A549 (cell line): ENCODE data around the gene RGPD8. TPM values are rescaled to one million over a fixed set of nuclear protein-coding genes. Genes with fewer than 3 reads are reported as not detected.

Experiments used
- ATAC-seq, 2 experiments: fragments of 200-7000 bp in 1 of 2; fragments of >200 bp in 1 of 2; cut with Nextera tagmentation in 1 of 2; cut with Tn5 transposase in 1 of 2; 3 replicates each; pipeline versions ENCODE4 v1.8.0 to v1.9.1; 2018 to 2020; ENCODE audit warnings: mild to moderate bottlenecking in 1 of 2, moderate library complexity in 1 of 2
- CTCF ChIA-PET: fragments of 300-600 bp; sonication (Branson Sonifier 250); formaldehyde crosslinking; extraction: SDS; loops from one replicate; lab custom pipeline; 2021; ENCODE audit warnings: antibody characterized with exemption, inconsistent platforms; lab: Yijun Ruan, JAX
- POLR2A ChIA-PET: fragments of 350-600 bp; formaldehyde crosslinking; extraction: SDS; loops from one replicate; lab custom pipeline; 2021; ENCODE audit warnings: antibody characterized with exemption, inconsistent platforms; lab: Yijun Ruan, JAX
- DNase-seq, 2 experiments: peaks; one replicate each; pipeline versions ENCODE4 v3.0.0 to v3.0.0-alpha.2; 2011 to 2016; ENCODE audit warnings: low read depth in 1 of 2, low spot score in 1 of 2
- FAIRE-seq: peaks from 2 replicates; lab custom pipeline; 2011; peaks lifted over from hg19 to GRCh38; lab: Jason Lieb, UNC
- H3K27ac ChIP-seq, 2 experiments: fragments of >200 bp; sonication (Bioruptor Twin); formaldehyde crosslinking; 3 replicates each; pipeline ENCODE4 v1.5.1; 2016 to 2017
- H3K4me1 ChIP-seq: fragments of >200 bp; sonication (Bioruptor Twin); formaldehyde crosslinking; 3 replicates; pipeline ENCODE4 v1.6.1; 2016
- H3K4me2 ChIP-seq: fragments of >200 bp; sonication (Bioruptor Twin); formaldehyde crosslinking; 3 replicates; pipeline ENCODE4 v1.6.1; 2016
- H3K4me3 ChIP-seq: fragments of >200 bp; sonication (Bioruptor Twin); formaldehyde crosslinking; 3 replicates; pipeline ENCODE4 v1.5.1; 2016
- H3K9me3 ChIP-seq: fragments of >200 bp; sonication (Bioruptor Twin); formaldehyde crosslinking; 3 replicates; pipeline ENCODE4 v1.6.1; 2016
- CBX2 ChIP-seq: fragments of 200-600 bp; sonication (generic); IDR thresholded peaks from 2 replicates; pipeline ENCODE4 v1.6.1; 2016; ENCODE audit warnings: low read depth, mild to moderate bottlenecking, borderline replicate concordance
- CBX8 ChIP-seq: fragments of 200-600 bp; sonication (generic); IDR thresholded peaks from 2 replicates; pipeline ENCODE4 v1.6.1; 2016
- CEBPB ChIP-seq, 2 experiments: fragments of >200 bp in 1 of 2; sonication (Bioruptor Twin) in 1 of 2; formaldehyde crosslinking in 1 of 2; IDR thresholded peaks; 2 replicates each; pipeline ENCODE4 v1.6.1; 2012 to 2016
- EHF ChIP-seq: fragments of 250-450 bp; sonication (Bioruptor Pico); IDR thresholded peaks from 2 replicates; pipeline ENCODE4 v1.5.0; 2020; ENCODE audit warnings: mild to moderate bottlenecking
- EP300 ChIP-seq, 2 experiments: fragments of >200 bp; sonication (Bioruptor Twin); formaldehyde crosslinking; IDR thresholded peaks; 2 replicates in 1 of 2; 3 replicates in 1 of 2; pipeline ENCODE4 v1.6.1; 2016 to 2017
- ESRRA ChIP-seq: fragments of 150-350 bp; IDR thresholded peaks from 2 replicates; pipeline ENCODE4 v1.6.1; 2014; ENCODE audit warnings: mild to moderate bottlenecking, low read length, borderline replicate concordance
- FOSB ChIP-seq: fragments of 250-450 bp; sonication (Bioruptor Pico); IDR thresholded peaks from 2 replicates; pipeline ENCODE4 v1.5.0; 2020; ENCODE audit warnings: mild to moderate bottlenecking, moderate library complexity
- FOSL2 ChIP-seq, 2 experiments: fragments of 450-650 bp in 1 of 2; fragments of >200 bp in 1 of 2; sonication (Bioruptor Twin) in 1 of 2; formaldehyde crosslinking; IDR thresholded peaks; 2 replicates each; pipeline versions ENCODE4 v1.5.0 to v1.6.1; 2016 to 2020; ENCODE audit warnings: mild to moderate bottlenecking in 1 of 2, moderate library complexity in 1 of 2
- FOXS1 ChIP-seq: fragments of 250-450 bp; sonication (Bioruptor Pico); IDR thresholded peaks from 2 replicates; pipeline ENCODE4 v1.5.0; 2020; ENCODE audit warnings: mild to moderate bottlenecking, moderate library complexity
- HEYL ChIP-seq: fragments of 250-450 bp; sonication (Bioruptor Pico); IDR thresholded peaks from 2 replicates; pipeline ENCODE4 v1.8.0; 2021; ENCODE audit warnings: mild to moderate bottlenecking, moderate library complexity
- HOXB13 ChIP-seq: fragments of 250-450 bp; sonication (Bioruptor Pico); IDR thresholded peaks from 2 replicates; pipeline ENCODE4 v1.5.0; 2020; ENCODE audit warnings: low read depth, mild to moderate bottlenecking, moderate library complexity
- HOXB5 ChIP-seq: fragments of 250-450 bp; sonication (Bioruptor Pico); IDR thresholded peaks from 2 replicates; pipeline ENCODE4 v1.5.0; 2020; ENCODE audit warnings: mild to moderate bottlenecking, moderate library complexity
- KDM5A ChIP-seq: fragments of 200-600 bp; sonication (generic); IDR thresholded peaks from 2 replicates; pipeline ENCODE4 v1.6.1; 2016; ENCODE audit warnings: antibody characterized with exemption, mild to moderate bottlenecking
- MAFK ChIP-seq: fragments of 450-650 bp; IDR thresholded peaks from 2 replicates; pipeline ENCODE4 v1.6.1; 2014; ENCODE audit not compliant: partially characterized antibody
- MAZ ChIP-seq: fragments of 150-350 bp; IDR thresholded peaks from 2 replicates; pipeline ENCODE4 v1.6.1; 2014; ENCODE audit warnings: antibody characterized with exemption, low read depth, low read length, borderline replicate concordance
- MYC ChIP-seq: IDR thresholded peaks from 2 replicates; pipeline ENCODE4 v1.6.1; 2012; ENCODE audit warnings: mild to moderate bottlenecking, inconsistent platforms, low read length, improper control_type of control experiment, borderline replicate concordance
- NFE2L2 ChIP-seq: fragments of 150-350 bp; conservative IDR thresholded peaks from 2 replicates; pipeline ENCODE4 v1.6.1; 2014; ENCODE audit warnings: low read length
- POLR2AphosphoS2 ChIP-seq: conservative IDR thresholded peaks from 2 replicates; pipeline ENCODE4 v1.6.1; 2012; ENCODE audit warnings: low read length, improper control_type of control experiment, inconsistent platforms
- RAD21 ChIP-seq, 2 experiments: fragments of >200 bp in 1 of 2; sonication (Bioruptor Twin) in 1 of 2; formaldehyde crosslinking in 1 of 2; IDR thresholded peaks in 1 of 2; conservative IDR thresholded peaks in 1 of 2; 2 replicates in 1 of 2; 3 replicates in 1 of 2; pipeline ENCODE4 v1.6.1; 2012 to 2018; ENCODE audit warnings: inconsistent platforms in 1 of 2
- RARB ChIP-seq: fragments of 250-450 bp; sonication (Bioruptor Pico); IDR thresholded peaks from 2 replicates; pipeline ENCODE4 v1.8.0; 2021; ENCODE audit warnings: mild to moderate bottlenecking, moderate library complexity
- RCOR1 ChIP-seq: fragments of 150-350 bp; IDR thresholded peaks from 2 replicates; pipeline ENCODE4 v1.6.1; 2014; ENCODE audit warnings: antibody characterized with exemption, low read length, low read depth
- RFX5 ChIP-seq: fragments of 450-650 bp; IDR thresholded peaks from 2 replicates; pipeline ENCODE4 v1.7.1; 2014; ENCODE audit warnings: antibody characterized with exemption, mild to moderate bottlenecking, moderate library complexity
- SREBF2 ChIP-seq: fragments of 450-650 bp; IDR thresholded peaks from 2 replicates; pipeline ENCODE4 v1.6.1; 2014; ENCODE audit warnings: mild to moderate bottlenecking, moderate library complexity
- TFCP2L1 ChIP-seq: fragments of 250-450 bp; sonication (Bioruptor Pico); IDR thresholded peaks from 2 replicates; pipeline ENCODE4 v1.5.0; 2021; ENCODE audit warnings: mild to moderate bottlenecking
- WGBS: methylation state at CpG from one replicate; pipeline ENCODE4 v1.1.6; 2017; ENCODE audit errors: missing lambda C conversion rate; 5-methylcytosine and 5-hydroxymethylcytosine counted together
- polyA plus RNA-seq, 4 experiments: library from polyadenylated mRNA; depleted of rRNA in 3 of 4; stranded (reverse); fragments of >200 nt; fragmentation: RNase III in 1 of 4; extraction: RNeasy Plus Mini Kit Qiagen cat#74134 plus additional on column Dnase treatment in 1 of 4; gene quantifications; 2 replicates in 3 of 4; 3 replicates in 1 of 4; pipeline ENCODE4 v1.2.3, GENCODE V29; 2011 to 2017
- TF ChIP-seq, protein P1 (sequence below): fragments of 250-450 bp; sonication (Bioruptor Pico); IDR thresholded peaks from 2 replicates; pipeline ENCODE4 v1.5.0; 2020; ENCODE audit warnings: low read depth, mild to moderate bottlenecking, moderate library complexity
- TF ChIP-seq, protein P2 (sequence below): IDR thresholded peaks from 2 replicates; pipeline ENCODE4 v1.6.1; 2012
- TF ChIP-seq, protein P3 (sequence below): fragments of >200 bp; sonication (Bioruptor Twin); formaldehyde crosslinking; IDR thresholded peaks from 3 replicates; pipeline ENCODE4 v1.6.1; 2016
- TF ChIP-seq, protein P4 (sequence below): fragments of 450-650 bp; IDR thresholded peaks from 2 replicates; pipeline ENCODE4 v1.6.1; 2014; ENCODE audit warnings: antibody characterized with exemption
- TF ChIP-seq, protein P5 (sequence below): IDR thresholded peaks from 2 replicates; pipeline ENCODE4 v1.6.1; 2012

RGPD8 gene
- polyA plus RNA-seq, 2 of the 4 experiments (the other 2 are of a cell fraction): 2.7 to 7.6 TPM

DNA sequence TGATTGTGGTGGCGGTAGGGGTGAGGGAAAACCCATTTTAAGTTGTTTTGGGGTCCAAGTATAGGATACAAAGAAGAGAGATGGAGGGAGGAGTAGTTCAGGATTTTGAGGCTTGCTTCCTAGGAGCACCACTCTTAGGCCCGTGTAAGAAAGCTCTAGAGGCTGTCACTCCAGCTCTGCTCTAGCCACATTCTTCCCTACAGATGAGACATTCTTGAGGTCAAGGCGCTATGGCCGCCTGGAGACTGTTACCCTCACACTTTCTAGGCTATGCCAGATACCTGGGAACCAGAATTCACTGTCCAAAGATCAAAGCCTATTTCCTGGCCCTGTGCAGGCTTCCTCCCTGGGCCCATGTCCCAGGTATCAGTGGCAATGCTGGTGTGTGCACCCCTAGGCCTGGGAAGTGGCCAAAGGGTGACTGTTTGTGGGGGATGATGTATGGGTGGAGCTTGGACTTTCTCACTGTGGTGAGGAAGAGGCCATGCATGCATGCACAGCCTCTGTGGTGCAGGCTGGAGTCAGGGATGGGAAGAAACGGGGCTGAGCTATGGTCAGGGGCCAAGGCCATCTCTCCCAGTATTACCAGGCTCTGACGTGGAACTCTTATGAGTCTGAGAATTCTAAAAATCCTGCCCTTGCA lies 41.5 kb upstream of the RGPD8 start:
- H3K4me3 ChIP-seq: no peak overlapping the region
- no peaks in the 10 kb centered on the region for H3K4me1 ChIP-seq
- TF ChIP-seq, protein P1, sequence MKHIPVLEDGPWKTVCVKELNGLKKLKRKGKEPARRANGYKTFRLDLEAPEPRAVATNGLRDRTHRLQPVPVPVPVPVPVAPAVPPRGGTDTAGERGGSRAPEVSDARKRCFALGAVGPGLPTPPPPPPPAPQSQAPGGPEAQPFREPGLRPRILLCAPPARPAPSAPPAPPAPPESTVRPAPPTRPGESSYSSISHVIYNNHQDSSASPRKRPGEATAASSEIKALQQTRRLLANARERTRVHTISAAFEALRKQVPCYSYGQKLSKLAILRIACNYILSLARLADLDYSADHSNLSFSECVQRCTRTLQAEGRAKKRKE: no peak
- no peak for TF ChIP-seq RCOR1
- no peak for TF ChIP-seq POLR2AphosphoS2
- no peak for TF ChIP-seq RAD21 (conservative IDR thresholded peaks at IDR 0.05 in 1 of 2, IDR thresholded peaks at IDR 0.05 in 1 of 2)
- TF ChIP-seq, protein P2, sequence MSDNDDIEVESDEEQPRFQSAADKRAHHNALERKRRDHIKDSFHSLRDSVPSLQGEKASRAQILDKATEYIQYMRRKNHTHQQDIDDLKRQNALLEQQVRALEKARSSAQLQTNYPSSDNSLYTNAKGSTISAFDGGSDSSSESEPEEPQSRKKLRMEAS: no peak
- TF ChIP-seq, protein P3, sequence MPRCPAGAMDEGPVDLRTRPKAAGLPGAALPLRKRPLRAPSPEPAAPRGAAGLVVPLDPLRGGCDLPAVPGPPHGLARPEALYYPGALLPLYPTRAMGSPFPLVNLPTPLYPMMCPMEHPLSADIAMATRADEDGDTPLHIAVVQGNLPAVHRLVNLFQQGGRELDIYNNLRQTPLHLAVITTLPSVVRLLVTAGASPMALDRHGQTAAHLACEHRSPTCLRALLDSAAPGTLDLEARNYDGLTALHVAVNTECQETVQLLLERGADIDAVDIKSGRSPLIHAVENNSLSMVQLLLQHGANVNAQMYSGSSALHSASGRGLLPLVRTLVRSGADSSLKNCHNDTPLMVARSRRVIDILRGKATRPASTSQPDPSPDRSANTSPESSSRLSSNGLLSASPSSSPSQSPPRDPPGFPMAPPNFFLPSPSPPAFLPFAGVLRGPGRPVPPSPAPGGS: no peak
- TF ChIP-seq ESRRA: no peak
- TF ChIP-seq SREBF2: no peak
- TF ChIP-seq, protein P4, sequence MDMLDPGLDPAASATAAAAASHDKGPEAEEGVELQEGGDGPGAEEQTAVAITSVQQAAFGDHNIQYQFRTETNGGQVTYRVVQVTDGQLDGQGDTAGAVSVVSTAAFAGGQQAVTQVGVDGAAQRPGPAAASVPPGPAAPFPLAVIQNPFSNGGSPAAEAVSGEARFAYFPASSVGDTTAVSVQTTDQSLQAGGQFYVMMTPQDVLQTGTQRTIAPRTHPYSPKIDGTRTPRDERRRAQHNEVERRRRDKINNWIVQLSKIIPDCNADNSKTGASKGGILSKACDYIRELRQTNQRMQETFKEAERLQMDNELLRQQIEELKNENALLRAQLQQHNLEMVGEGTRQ: no peak
- no peak for TF ChIP-seq CEBPB (IDR thresholded peaks at IDR 0.05)
- TF ChIP-seq TFCP2L1 (CRISPR knock-in tag): no peak
- no peak for TF ChIP-seq EP300 (IDR thresholded peaks at IDR 0.05)
- TF ChIP-seq EHF: no peak
- TF ChIP-seq HOXB13 (CRISPR knock-in tag): no peak
- no peak for TF ChIP-seq CBX8
- TF ChIP-seq, protein P5, sequence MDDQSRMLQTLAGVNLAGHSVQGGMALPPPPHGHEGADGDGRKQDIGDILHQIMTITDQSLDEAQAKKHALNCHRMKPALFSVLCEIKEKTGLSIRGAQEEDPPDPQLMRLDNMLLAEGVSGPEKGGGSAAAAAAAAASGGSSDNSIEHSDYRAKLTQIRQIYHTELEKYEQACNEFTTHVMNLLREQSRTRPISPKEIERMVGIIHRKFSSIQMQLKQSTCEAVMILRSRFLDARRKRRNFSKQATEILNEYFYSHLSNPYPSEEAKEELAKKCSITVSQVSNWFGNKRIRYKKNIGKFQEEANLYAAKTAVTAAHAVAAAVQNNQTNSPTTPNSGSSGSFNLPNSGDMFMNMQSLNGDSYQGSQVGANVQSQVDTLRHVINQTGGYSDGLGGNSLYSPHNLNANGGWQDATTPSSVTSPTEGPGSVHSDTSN: no peak
- no peak for TF ChIP-seq MYC
- TF ChIP-seq FOSB: no peak
- no peak for TF ChIP-seq RFX5
- no peak for TF ChIP-seq FOSL2 (IDR thresholded peaks at IDR 0.05)
- TF ChIP-seq FOSL2 (CRISPR knock-in tag; IDR thresholded peaks at IDR 0.05): no peak
- ATAC-seq: no peak
- 71% methylated on average over 6 of the region's 6 CpGs for WGBS
- DNase-seq: no peak
- no peak overlapping the region for H3K27ac ChIP-seq
- FAIRE-seq: no peak
- ChIA-PET CTCF (interaction anchor here (0.6 to 0.9 kb wide), 2 partner anchors 18 to 28 kb away, joined by 3 read pairs; no protein-coding TSS in a partner anchor), POLR2A (no interaction called here)
- H3K4me2 ChIP-seq: no peak overlapping the region
- H3K9me3 ChIP-seq: no peaks in the 10 kb centered on the region

DNA sequence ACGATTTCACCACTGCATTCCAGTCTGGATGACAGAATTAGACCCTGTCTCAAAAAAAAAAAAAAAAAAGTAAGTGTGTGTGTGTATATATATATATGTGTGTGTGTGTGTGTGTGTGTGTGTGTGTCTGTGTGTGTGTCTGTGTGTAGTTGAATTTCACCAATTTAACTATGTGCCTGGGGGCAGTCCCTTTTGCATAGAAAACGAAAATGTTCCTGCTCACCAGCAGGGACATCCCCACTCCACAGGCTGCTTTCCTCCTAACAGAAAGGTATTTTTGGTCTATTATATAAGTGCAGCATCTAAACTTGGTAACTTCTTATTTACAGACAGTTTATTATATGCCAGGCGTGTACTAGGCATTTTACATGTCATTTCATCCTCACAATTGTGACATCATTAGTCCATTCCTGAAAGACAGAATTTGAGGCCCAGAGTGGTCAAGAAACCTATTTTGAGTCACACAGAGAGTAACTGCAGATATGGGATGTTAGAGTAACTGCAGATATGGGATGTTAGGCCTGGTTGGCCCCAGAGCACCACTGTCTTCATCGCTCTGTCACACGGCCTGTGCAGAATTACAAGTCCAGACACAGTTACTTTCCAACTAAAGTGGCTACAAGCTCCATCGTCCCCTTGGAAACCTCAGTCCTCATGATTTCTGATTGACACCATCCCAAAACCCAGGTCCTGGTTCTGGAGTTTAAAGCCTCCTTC lies 39.3 kb upstream of the RGPD8 start:
- WGBS: 75% methylated on average over 6 of the region's 6 CpGs
- no peak overlapping the region for H3K4me2 ChIP-seq
- CTCF ChIA-PET: interaction anchor here (1.6 kb wide), 1 partner anchor 8 kb away, joined by 5 read pairs; no protein-coding TSS in a partner anchor
- DNase-seq (no peak), FAIRE-seq (no peak), ATAC-seq (no peak; a peak in 1 of 6 replicates)
- H3K27ac ChIP-seq: no peak overlapping the region
- no peak overlapping the region for H3K4me3 ChIP-seq
- TF ChIP-seq HOXB5 (CRISPR knock-in tag) (no peak), FOXS1 (CRISPR knock-in tag) (no peak), NFE2L2 (no peak), MAZ (no peak), CBX2 (no peak), RARB (no peak), HEYL (CRISPR knock-in tag) (no peak), MAFK (no peak), KDM5A (no peak), FOSB (no peak), SREBF2 (no peak)
- TF ChIP-seq, protein P3: no peak
- POLR2A ChIA-PET: no interaction called here
- H3K4me1 ChIP-seq: no peaks in the 10 kb centered on the region
- H3K9me3 ChIP-seq: peaks cover 7% of the 10 kb centered on the region; the same call in 1 of the 3 replicates
